Daoy (cell line): ENCODE data around the gene EPHB2. TPM values are rescaled to one million over a fixed set of nuclear protein-coding genes. Genes with fewer than 3 reads are reported as not detected.
"Not testable (repeated sequence)": the region's sequence is repeated elsewhere in the genome, so short reads cannot be mapped to it uniquely, and the experiment has no call there.

Source experiments
- DNase-seq: peaks from one replicate; pipeline ENCODE4 v3.0.0-alpha.2; 2015; ENCODE audit warnings: low read depth
- total RNA-seq: library from RNA; depleted of rRNA; stranded (reverse); fragments of >200 nt; shearing (Covaris generic); gene quantifications from 2 replicates; pipeline ENCODE4 v1.2.3, GENCODE V29; 2014

The EPHB2 gene
- total RNA-seq, 1 experiment from 2014 or later = 94.2 TPM

GRCh38 chr1:22818061-22818770, 107.6 kb downstream of the EPHB2 start:
- no peak for DNase-seq

GRCh38 chr1:22819361-22819760, 108.7 kb downstream of the EPHB2 start:
- DNase-seq = no peak

- DNase-seq = no peak
Measured at GRCh38 chr1:22821027-22821426, 110.4 kb downstream of the EPHB2 start.

- no peak for DNase-seq
Measured at GRCh38 chr1:22822371-22822770, 111.7 kb downstream of the EPHB2 start.

GRCh38 chr1:22824466-22824865, 113.8 kb downstream of the EPHB2 start:
- no peak for DNase-seq

GRCh38 chr1:22824975-22825374, 114.3 kb downstream of the EPHB2 start:
- DNase-seq = no peak

- DNase-seq = peak; percentile 20
Measured at GRCh38 chr1:22825486-22826189, 115.0 kb downstream of the EPHB2 start.

GRCh38 chr1:22826604-22827580, 116.3 kb downstream of the EPHB2 start:
- no peak for DNase-seq

- DNase-seq = no peak
Measured at GRCh38 chr1:22827666-22828483, 117.2 kb downstream of the EPHB2 start.

- peak; percentile 27 for DNase-seq
Measured at GRCh38 chr1:22828484-22829308, 118.1 kb downstream of the EPHB2 start.

GRCh38 chr1:22829309-22829989, 118.8 kb downstream of the EPHB2 start:
- no peak for DNase-seq

- DNase-seq = no peak
Measured at GRCh38 chr1:22830041-22830566, 119.5 kb downstream of the EPHB2 start.

GRCh38 chr1:22830757-22831340, 120.2 kb downstream of the EPHB2 start:
- DNase-seq = no peak

GRCh38 chr1:22831729-22832413, 121.2 kb downstream of the EPHB2 start:
- peak; percentile 98 for DNase-seq

- DNase-seq = peak; percentile 88
Measured at GRCh38 chr1:22832414-22832786, 121.8 kb downstream of the EPHB2 start.

- no peak for DNase-seq
Measured at GRCh38 chr1:22833699-22834098, 123.1 kb downstream of the EPHB2 start.

GRCh38 chr1:22834420-22834819, 123.8 kb downstream of the EPHB2 start:
- not testable (repeated sequence) for DNase-seq

GRCh38 chr1:22835636-22836319, 125.1 kb downstream of the EPHB2 start:
- no peak for DNase-seq
